Neural progenitor cell (in vitro differentiated cells): ENCODE results near the gene CCDC180. TPM values are rescaled to one million over a fixed set of nuclear protein-coding genes. Genes with fewer than 3 reads are reported as not detected.

Experiments
- DNase-seq: peaks from one replicate; pipeline ENCODE4 v3.0.0-alpha.2; 2016; ENCODE audit warnings: low spot score
- H2AFZ ChIP-seq: fragments of 200-600 bp; sonication (generic); replicated peaks from 2 replicates; pipeline ENCODE4 v1.6.1; 2016; ENCODE audit warnings: antibody characterized with exemption
- H3F3A ChIP-seq: fragments of 200-600 bp; sonication (generic); 2 replicates; pipeline ENCODE4 v1.6.1; 2016; ENCODE audit warnings: antibody characterized with exemption, low read depth
- H3K27ac ChIP-seq: fragments of 200-600 bp; sonication (generic); 2 replicates; pipeline ENCODE4 v1.5.1; 2016; ENCODE audit warnings: mild to moderate bottlenecking
- H3K27me3 ChIP-seq: fragments of 200-600 bp; sonication (generic); 2 replicates; pipeline ENCODE4 v1.6.1; 2016; ENCODE audit warnings: mild to moderate bottlenecking, moderate library complexity
- H3K36me3 ChIP-seq: fragments of 200-600 bp; sonication (generic); 2 replicates; pipeline ENCODE4 v1.5.1; 2016
- H3K4me1 ChIP-seq: fragments of 200-600 bp; sonication (generic); 2 replicates; pipeline ENCODE4 v1.6.1; 2016; ENCODE audit warnings: mixed run types
- H3K4me2 ChIP-seq: fragments of 200-600 bp; sonication (generic); 2 replicates; pipeline ENCODE4 v1.6.1; 2016
- H3K4me3 ChIP-seq: fragments of 200-600 bp; sonication (generic); 2 replicates; pipeline ENCODE4 v1.5.1; 2016
- H3K79me2 ChIP-seq: fragments of 200-600 bp; sonication (generic); 2 replicates; pipeline ENCODE4 v1.6.1; 2016; ENCODE audit warnings: low read depth
- H3K9ac ChIP-seq: fragments of 200-600 bp; sonication (generic); 2 replicates; pipeline ENCODE4 v1.6.1; 2016
- H3K9me3 ChIP-seq: fragments of 200-600 bp; sonication (generic); 2 replicates; pipeline ENCODE4 v1.5.1; 2016; ENCODE audit warnings: low read depth
- H4K20me1 ChIP-seq: fragments of 200-600 bp; sonication (generic); 2 replicates; pipeline ENCODE4 v1.6.1; 2016; ENCODE audit warnings: low read depth
- H3K27ac Mint-ChIP-seq: 3 replicates; pipeline ENCODE4 v1.8.0; 2021; ENCODE audit warnings: mixed read lengths
- H3K27me3 Mint-ChIP-seq: 2 replicates; pipeline ENCODE4 v1.8.0; 2022; ENCODE audit warnings: low read depth, mild to moderate bottlenecking, inconsistent platforms, moderate library complexity, mixed read lengths; ENCODE audit not compliant: insufficient read depth
- H3K36me3 Mint-ChIP-seq: 3 replicates; pipeline ENCODE4 v1.8.0; 2021; ENCODE audit warnings: mixed read lengths
- H3K4me1 Mint-ChIP-seq: 3 replicates; pipeline ENCODE4 v1.8.0; 2021; ENCODE audit warnings: mixed read lengths
- H3K4me3 Mint-ChIP-seq: 3 replicates; pipeline ENCODE4 v1.8.0; 2021; ENCODE audit warnings: mild to moderate bottlenecking, moderate library complexity, mixed read lengths
- H3K9me3 Mint-ChIP-seq: 3 replicates; pipeline ENCODE4 v1.8.0; 2020; ENCODE audit warnings: mixed read lengths
- EZH2 ChIP-seq: fragments of 200-600 bp; sonication (generic); IDR thresholded peaks from 2 replicates; pipeline ENCODE4 v1.6.1; 2017; ENCODE audit warnings: antibody characterized with exemption, mild to moderate bottlenecking, moderate library complexity
- EZH2phosphoT487 ChIP-seq: fragments of 200-600 bp; sonication (generic); IDR thresholded peaks from 2 replicates; pipeline ENCODE4 v1.6.1; 2017; ENCODE audit warnings: antibody characterized with exemption
- total RNA-seq: library from RNA; depleted of rRNA; stranded (reverse); fragments of >200 nt; gene quantifications from 2 replicates; pipeline ENCODE4 v1.2.3, GENCODE V29; 2015; ENCODE audit warnings: low replicate concordance
- TF ChIP-seq, protein P1 (sequence below): fragments of 200-600 bp; sonication (generic); IDR thresholded peaks from 2 replicates; pipeline ENCODE4 v1.5.1; 2017; ENCODE audit warnings: antibody characterized with exemption, mild to moderate bottlenecking

CCDC180 gene
- total RNA-seq, 1 donor from 2014 or later, result 2.9 TPM

DNA sequence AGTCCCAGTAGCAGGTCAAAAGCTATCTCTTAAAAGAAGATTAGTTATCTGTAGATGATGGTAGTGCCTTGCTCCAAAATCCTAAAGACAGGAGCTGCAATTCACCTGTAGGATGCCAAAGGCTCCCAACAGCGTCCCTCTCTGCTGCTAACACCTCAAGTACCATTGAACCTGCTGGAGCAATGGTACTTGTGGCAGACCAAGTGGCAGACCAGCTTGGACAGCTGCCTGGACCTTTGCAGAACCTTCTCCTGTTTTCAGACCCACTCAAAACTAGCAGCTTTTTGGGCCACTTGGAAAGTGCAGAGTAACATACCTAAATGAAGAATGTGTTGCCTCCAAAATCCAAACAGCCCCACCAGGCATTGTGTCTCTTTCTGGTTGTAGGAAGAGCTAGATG, 6.9 kb upstream of the CCDC180 start:
- Histone ChIP-seq H3K36me3 (no peaks in the 10 kb centered on the region), H3F3A (no peaks in the 10 kb centered on the region), H3K27me3 (no peaks in the 10 kb centered on the region), H4K20me1 (no peaks in the 10 kb centered on the region), H3K9ac (no peak overlapping the region), H3K9me3 (no peaks in the 10 kb centered on the region), H3K4me3 (no peak overlapping the region), H2AFZ (no peak overlapping the region), H3K79me2 (no peaks in the 10 kb centered on the region), H3K4me1 (no peaks in the 10 kb centered on the region), H3K4me2 (no peak overlapping the region), H3K27ac (no peak overlapping the region)
- Mint-ChIP-seq H3K36me3 (peaks cover 6% of the 10 kb centered on the region), H3K27me3 (no peaks in the 10 kb centered on the region), H3K27ac (no peak overlapping the region), H3K4me3 (no peak overlapping the region), H3K4me1 (no peaks in the 10 kb centered on the region), H3K9me3 (peaks cover 33% of the 10 kb centered on the region)
- TF ChIP-seq EZH2 (no peak), EZH2phosphoT487 (no peak)
- TF ChIP-seq, protein P1, sequence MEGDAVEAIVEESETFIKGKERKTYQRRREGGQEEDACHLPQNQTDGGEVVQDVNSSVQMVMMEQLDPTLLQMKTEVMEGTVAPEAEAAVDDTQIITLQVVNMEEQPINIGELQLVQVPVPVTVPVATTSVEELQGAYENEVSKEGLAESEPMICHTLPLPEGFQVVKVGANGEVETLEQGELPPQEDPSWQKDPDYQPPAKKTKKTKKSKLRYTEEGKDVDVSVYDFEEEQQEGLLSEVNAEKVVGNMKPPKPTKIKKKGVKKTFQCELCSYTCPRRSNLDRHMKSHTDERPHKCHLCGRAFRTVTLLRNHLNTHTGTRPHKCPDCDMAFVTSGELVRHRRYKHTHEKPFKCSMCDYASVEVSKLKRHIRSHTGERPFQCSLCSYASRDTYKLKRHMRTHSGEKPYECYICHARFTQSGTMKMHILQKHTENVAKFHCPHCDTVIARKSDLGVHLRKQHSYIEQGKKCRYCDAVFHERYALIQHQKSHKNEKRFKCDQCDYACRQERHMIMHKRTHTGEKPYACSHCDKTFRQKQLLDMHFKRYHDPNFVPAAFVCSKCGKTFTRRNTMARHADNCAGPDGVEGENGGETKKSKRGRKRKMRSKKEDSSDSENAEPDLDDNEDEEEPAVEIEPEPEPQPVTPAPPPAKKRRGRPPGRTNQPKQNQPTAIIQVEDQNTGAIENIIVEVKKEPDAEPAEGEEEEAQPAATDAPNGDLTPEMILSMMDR, result no peak
- DNase-seq, result no peak

DNA sequence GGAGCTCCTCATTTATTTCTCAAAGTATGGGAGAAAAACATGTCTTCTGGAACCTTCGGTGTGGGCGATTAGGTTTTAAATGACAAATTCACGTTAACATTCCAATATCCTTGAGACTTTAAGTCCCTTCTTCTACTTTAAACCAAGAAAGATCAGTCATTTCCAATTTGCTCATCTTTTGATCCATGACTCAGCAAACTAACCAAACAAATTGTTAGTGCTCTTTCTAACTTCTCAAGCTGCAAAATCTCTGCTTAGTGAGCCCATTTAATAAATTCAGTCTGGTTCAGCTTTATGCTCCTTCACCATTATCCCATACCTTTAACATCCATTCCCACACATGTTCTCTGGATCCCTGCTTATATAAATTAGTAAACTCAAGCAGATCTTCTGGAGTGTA, 5.5 kb upstream of the CCDC180 start:
- H3K4me3 ChIP-seq, result no peak overlapping the region

DNA sequence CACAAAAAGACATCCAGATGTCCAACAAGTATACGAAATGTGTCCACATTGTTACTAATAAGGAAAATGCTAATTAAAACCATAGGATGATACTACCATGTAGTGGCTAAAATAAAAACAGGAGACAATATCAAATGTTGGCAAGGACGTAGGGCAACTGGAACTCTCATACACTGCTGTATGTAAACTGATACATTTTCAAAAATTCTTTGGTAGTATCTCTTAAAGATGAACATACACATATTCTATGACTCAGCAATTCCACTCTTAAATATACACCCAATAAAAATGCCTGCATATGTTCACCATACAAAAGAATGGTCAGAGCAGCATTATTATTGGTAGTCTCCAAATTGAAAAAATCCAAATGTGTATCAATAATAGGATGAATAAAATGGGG, 2.9 kb upstream of the CCDC180 start:
- Histone ChIP-seq H3F3A (no peaks in the 10 kb centered on the region), H3K4me2 (no peak overlapping the region), H3K4me3 (no peak overlapping the region), H3K79me2 (no peaks in the 10 kb centered on the region), H4K20me1 (no peaks in the 10 kb centered on the region), H2AFZ (no peak overlapping the region), H3K9ac (no peak overlapping the region), H3K4me1 (peaks cover 5% of the 10 kb centered on the region), H3K9me3 (no peaks in the 10 kb centered on the region), H3K36me3 (no peaks in the 10 kb centered on the region), H3K27me3 (no peaks in the 10 kb centered on the region), H3K27ac (no peak overlapping the region)
- no peak overlapping the region for H3K4me3 Mint-ChIP-seq
- no peak for DNase-seq
- no peaks in the 10 kb centered on the region for H3K27me3 Mint-ChIP-seq
- H3K27ac Mint-ChIP-seq, result no peak overlapping the region
- peaks cover 12% of the 10 kb centered on the region for H3K4me1 Mint-ChIP-seq
- H3K9me3 Mint-ChIP-seq, result peaks cover 16% of the 10 kb centered on the region
- H3K36me3 Mint-ChIP-seq, result peaks cover 3% of the 10 kb centered on the region
- TF ChIP-seq, protein P1, result no peak
- TF ChIP-seq EZH2 (no peak), EZH2phosphoT487 (no peak)

More for the DNA sequence above, 5.5 kb upstream of the CCDC180 start:
- no peak for TF ChIP-seq EZH2phosphoT487
- TF ChIP-seq EZH2, result no peak
- TF ChIP-seq, protein P1, result no peak
- Histone ChIP-seq H2AFZ (no peak overlapping the region), H3K79me2 (no peaks in the 10 kb centered on the region), H4K20me1 (no peaks in the 10 kb centered on the region), H3K27me3 (no peaks in the 10 kb centered on the region), H3K36me3 (no peaks in the 10 kb centered on the region), H3K9me3 (no peaks in the 10 kb centered on the region), H3K4me2 (no peak overlapping the region), H3K9ac (no peak overlapping the region), H3K4me1 (peaks cover 5% of the 10 kb centered on the region), H3K27ac (no peak overlapping the region), H3F3A (no peaks in the 10 kb centered on the region)
- no peak for DNase-seq
- H3K4me3 Mint-ChIP-seq, result no peak overlapping the region
- H3K4me1 Mint-ChIP-seq, result peaks cover 5% of the 10 kb centered on the region
- H3K36me3 Mint-ChIP-seq, result peaks cover 6% of the 10 kb centered on the region
- H3K27ac Mint-ChIP-seq, result no peak overlapping the region
- no peaks in the 10 kb centered on the region for H3K27me3 Mint-ChIP-seq
- H3K9me3 Mint-ChIP-seq, result peaks cover 33% of the 10 kb centered on the region
